ENCODE measurements around the gene FURIN. TPM values are rescaled to one million over a fixed set of nuclear protein-coding genes. Genes with fewer than 3 reads are reported as not detected.
A peak's percentile ranks its signal among the peaks of the same experiment; 100 is the strongest.

FURIN gene
- total RNA-seq, 1 donor: 66.7 TPM

DNA sequence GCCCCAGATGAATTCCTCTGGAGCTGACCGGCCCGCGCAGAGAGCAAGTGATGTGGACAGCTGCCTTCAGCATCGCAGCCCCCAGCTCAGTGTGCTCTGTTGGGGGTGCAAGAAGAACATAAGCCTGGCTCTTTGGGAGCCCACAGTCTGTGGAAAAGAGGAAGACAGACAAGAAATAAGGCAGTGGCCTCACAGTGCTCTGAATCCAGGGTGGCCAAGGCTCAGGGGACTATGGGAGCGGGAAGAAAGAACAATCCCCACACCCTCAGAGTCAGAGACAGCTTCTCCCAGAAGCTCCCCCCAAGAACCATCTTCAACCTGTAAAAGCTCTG, 64.2 kb downstream of the FURIN start:
- Histone ChIP-seq H3K9me3 (ENCODE audit: low read depth, low read length) (no peaks in the 10 kb centered on the region), H3K4me1 (ENCODE audit: insufficient read depth, low read length) (peaks cover 75% of the 10 kb centered on the region), H3K4me3 (ENCODE audit: low read length) (peak overlapping the region; percentile 67), H3K27me3 (ENCODE audit: insufficient read depth, low read length) (no peaks in the 10 kb centered on the region)

Other genes starting within 250 kb of the FURIN start
- gene BLM, start 151.2 kb upstream of the FURIN start, total RNA-seq: 5.8 TPM
- gene FES, start 15.9 kb downstream of the FURIN start, total RNA-seq: 27.9 TPM
- gene MAN2A2, start 34.7 kb downstream of the FURIN start, total RNA-seq: 38.8 TPM
- gene HDDC3, start 64.0 kb downstream of the FURIN start, total RNA-seq: 5.0 TPM
- gene UNC45A, start 66.7 kb downstream of the FURIN start, total RNA-seq: 14.4 TPM
- gene RCCD1, start 86.3 kb downstream of the FURIN start, total RNA-seq: 1.3 TPM
- gene PRC1, start 125.9 kb downstream of the FURIN start, total RNA-seq: 15.0 TPM
- gene VPS33B, start 154.0 kb downstream of the FURIN start, total RNA-seq: 9.1 TPM
- under 0.01 TPM for gene SV2B, start 231.7 kb downstream of the FURIN start, total RNA-seq

All from mononuclear cell (primary cell).